Fibroblast of the conjunctiva (primary cell): ENCODE results near the gene PODXL.
A peak's percentile ranks its signal among the peaks of the same experiment; 100 is the strongest.
"Not testable (repeated sequence)": the region's sequence is repeated elsewhere in the genome, so short reads cannot be mapped to it uniquely, and the experiment has no call there.

ENCODE experiments used
- DNase-seq: peaks from one replicate; pipeline ENCODE4 v3.0.0-alpha.2; 2010; ENCODE audit warnings: low read depth

PODXL gene

DNA sequence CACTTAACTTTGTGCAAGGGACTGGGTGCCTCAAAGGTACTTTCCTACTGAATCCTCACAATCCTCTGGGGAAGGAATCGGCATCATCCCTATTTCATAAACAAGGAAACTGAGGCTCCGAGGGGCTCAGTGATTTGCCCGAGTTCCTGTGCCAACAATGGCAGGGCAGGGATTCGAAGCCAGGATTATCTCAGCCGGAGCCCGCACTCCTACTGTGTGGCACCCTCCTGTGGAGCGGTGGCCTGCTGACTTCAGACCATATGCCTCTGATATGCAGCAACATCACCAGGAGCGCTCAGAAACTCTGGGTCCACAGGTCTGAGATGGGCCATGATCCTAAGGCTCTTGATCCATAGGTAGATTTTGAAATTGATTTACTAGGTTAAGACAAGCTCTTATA, 46.6 kb downstream of the PODXL start:
- DNase-seq: no peak

DNA sequence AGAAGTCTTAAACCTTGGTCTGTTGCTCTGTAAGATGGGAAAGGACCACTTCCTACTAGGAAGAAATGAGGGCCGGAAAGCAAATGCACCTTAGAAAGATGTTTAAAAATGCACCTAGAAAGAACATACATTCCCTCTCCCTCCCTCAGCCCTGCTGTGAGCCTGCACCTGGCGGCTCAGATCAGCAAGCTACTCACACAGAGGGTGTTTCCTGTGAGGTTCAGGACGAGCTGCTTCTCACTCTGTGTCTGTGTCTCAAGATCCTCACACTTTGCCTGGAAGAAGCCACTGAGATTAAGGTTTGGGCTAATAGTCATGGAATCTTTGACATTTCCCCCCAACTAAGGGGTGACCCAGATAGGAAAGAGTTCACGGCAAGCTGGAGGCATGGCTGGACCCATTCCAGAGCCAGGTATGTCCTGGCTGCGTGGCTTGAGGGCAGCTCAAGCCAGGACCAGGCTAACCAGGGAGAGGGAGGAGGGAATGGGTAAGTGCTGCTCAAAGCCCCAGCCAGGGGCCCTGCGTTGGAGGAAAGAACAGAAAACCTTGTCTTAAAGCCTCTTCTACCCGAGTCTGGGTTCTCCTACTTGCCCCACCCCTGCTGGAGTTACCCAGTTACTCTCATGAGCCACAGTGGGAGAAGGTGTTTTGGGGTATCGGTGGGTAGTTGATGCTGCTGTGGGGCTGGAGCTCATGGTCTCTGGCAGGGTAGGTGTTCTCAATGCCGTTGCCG, 47.5 kb downstream of the PODXL start:
- DNase-seq: no peak

DNA sequence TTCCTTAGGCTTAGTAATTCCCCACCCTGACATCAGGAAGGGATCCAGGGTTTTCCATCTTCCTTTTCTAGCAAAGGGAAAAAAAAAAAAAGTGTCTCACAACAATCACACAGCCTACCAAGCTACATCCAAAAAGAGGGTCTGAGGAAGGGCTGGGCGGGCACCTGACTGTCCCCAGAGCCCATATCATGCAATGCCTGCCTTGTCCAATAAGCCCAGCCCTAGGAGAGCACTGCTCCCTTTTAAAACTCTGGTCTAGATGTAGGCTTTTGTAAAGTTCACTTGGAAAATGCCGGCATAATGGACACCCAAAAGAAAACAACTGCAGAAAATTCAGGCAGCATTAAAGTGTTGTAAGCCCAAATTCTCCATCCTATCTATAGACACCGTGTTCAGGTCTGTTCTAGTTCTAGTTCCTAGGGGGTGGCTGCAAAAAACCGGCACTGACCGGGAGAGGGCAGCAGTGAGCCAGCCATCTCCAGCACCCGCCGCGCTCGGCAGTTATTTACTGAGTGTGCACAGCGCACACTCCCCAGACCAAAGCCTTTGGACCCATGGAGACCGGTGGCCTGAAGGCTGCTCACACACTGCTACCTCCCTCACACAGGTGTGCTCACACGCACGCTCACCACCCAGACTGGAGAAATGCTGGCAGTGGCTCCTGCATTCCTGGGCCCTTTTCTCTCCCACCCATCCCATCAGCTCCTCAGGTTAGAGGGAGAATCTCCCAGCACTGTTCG, 48.7 kb downstream of the PODXL start:
- peak; percentile 40 for DNase-seq

DNA sequence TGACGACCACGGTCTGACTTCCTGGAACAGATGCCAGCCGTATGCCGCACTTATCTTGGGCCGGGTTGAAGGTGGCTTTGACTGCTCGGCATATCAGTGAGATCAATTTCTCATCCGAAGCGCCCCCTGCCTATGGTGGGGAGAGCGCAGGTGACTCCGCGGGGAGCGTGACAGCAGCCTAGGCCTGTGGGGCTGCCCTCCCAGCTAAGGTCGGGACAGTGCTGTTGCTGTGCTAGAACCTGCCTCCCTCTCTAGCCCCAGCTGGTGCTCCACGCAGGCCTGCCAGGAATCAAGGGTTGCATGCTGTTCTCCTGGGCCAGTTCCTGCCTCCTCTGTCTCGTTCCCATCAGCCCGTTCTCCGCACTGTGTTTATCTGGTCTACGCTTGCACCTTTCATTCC, 49.8 kb downstream of the PODXL start:
- no peak for DNase-seq

DNA sequence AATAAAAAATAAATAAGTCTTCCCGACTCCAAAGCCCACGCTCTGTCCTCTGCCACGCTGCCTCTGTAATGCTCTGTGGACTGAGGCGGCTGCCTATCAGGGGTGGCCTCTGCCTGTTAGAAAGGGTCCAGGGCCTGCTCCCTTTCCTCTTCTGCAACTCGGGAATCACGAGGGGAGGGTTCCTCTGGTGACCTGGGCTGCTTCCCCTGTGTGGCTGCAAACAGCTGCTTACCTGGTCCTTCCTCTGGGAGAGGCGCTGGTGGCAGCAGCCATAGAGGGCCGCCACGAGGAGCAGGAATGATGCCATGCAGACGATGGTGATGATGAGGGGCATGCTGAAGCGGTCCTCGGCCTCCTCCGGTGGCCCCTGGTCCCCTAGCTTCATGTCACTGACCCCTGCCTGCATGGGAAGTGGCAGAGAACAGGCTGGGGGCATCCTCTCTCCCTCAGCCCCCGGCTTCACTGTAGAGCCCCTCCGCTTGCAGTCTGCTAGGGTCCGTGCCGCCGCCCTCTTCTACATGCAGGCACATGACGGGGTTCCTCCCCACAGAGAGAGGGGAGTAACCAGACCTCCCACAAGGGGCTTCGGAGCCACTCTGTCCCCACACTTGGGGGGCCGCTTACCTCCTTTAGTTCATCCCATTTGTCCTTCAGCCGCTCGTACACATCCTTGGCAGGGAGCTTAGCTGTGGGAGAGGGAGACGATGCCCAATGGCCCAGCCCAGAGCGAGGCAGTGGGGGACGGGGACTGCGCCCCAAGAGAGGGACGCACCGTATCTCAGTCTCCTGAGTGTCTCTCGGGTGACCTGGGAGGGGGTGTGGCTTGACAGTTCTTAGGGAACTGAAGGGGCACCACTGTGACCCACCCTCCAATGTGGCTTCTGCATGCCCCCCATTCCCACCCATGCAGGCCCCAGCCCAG, 50.5 kb downstream of the PODXL start:
- no peak for DNase-seq

DNA sequence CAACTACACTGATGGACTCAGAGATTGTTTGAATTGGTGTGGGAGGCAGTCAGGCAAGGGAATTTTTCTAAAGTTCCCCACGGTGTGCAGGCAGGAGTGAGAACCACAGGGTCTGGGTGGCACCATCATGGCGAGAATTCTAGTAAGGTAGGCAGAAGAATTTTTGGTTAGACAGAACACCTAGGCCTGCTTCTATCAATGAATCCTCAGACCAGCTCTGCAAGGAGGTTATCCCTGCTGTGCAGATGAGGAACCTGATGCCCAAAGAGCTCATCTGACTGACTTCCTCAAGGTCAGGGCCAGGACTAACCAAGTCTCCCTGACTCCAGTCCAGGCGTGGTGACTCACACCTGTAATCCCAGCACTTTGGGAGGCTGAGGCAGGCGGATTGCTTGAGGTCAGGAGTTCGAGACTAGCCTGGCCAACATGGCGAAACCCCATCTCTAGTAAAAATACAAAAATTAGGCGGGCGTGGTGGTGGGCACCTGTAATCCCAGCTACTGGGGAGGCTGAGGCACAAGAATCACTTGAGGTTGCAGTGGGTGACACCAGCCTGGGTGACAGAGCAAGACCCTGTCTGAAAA, 51.3 kb downstream of the PODXL start:
- not testable (repeated sequence) for DNase-seq

DNA sequence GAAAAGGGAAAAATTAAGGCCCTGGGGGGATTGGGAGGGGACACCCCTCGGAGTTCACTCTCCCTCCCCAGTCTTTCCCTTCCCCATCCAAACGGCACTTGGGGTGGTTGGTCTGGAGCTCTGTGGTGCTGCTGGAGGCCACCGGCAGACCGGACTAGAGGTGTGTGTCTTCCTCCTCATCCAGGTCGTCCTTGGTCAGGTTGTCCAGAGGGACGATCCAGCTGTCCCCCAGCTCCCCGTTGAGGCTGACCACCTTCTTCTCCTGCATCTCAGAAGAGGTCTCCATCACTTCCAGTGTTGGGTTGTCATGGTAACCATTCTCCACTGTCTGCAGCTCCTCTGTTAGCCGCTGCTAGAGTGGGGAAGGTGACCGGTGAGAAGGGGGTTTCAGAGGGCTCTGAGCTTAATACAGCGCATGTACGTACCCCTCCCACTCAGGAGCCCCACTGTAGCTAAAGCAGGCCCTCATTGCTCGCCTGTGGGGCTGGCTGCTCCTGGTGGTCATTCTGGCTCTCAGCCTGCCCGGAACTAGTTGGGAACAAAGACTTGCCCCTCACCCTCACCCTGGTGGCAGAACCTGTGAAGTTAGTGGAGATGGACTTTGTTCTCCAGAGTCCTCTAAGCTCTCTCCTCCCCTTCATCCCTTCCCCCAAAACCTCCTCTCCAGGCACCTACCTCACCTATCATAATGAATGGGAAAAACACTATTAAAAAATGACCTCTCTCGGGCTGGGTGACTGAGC, 52.1 kb downstream of the PODXL start:
- no peak for DNase-seq

DNA sequence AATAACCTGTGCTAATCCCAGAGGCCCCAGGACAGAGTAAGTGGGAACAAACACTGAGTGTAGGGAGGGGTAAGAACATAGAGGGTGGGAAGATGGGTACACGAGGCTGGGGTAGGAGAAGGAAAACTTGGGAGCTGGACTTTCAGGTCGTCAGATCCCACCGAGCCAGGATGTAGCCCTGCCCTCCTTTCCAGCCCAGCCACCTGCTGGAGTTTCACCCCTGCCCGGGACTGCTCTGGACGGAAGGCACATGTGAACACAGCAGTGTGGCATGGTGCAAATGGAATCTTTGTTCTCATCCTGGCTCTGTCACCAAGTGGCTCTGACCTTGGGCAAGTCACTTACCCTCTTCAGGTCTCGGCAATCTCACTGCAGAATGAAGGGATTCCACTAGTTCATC, 52.8 kb downstream of the PODXL start:
- no peak for DNase-seq

DNA sequence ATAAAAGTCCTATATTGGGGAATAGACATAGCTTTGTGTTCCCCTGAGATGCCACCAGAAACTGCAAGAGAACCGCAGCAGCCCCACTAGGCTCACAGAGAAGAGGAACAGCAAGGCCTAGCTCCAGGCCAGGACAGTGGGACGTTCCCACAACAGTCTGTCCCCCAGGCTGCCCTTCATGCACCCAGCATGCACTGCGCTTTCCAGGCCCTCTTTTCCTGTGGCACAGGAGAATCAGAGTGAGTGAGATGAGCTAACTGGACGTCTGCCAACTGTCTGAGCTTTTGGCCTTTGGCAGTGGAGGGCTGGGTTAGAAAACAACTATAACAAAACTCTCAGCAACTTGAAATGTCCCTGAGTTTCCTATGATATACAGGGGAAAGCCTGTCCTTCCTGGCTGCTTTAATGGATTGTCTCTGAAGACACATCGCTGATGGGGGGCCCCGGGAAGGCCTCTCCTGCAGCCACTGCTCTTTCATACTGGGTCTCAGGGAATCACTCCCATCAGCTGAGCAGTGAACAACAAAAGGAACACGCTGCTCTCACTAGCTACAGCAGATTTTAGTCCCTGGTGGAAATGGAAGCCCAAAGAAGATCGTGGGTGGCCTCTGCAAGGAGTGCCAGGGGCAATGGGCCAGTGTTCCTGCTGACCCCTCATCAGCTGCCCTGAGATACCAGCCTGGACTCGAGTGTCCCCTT, 53.5 kb downstream of the PODXL start:
- DNase-seq: peak; percentile 31

DNA sequence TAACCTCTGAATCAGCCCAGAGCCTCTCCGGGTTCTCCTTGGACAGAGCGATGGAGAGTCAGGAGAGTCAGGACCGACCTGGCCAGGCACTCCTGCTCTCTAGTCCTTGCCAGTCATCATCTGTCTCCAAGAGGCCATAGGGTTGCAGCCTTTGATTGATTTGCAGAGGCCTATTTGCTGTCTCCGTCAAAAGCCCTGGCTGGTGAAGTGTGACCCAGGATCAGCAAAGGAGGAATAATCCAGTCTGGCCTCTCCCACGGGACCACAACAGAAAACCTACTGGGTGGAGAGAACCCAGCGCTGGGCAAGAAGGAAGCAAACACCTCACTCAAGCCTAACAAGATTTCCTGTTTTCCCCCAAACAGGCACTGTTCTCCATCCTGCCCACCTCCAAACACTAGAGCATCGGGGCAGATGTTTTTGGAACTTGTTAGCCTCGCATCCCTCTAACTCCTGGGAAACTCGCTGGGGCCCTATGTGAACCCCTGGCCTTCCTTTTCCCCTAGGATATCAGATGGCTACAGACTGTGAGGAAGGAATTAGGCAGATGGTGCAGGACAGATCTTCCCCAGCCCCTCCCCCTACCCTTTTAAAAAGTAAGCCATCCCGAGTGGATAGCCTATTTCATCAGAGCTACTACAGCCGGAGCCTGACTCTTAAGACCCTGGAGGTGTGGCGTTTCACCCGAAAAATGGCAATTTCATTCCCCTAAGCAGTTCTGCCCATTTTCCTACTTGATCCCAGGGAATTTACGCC, 54.3 kb downstream of the PODXL start:
- DNase-seq: no peak

DNA sequence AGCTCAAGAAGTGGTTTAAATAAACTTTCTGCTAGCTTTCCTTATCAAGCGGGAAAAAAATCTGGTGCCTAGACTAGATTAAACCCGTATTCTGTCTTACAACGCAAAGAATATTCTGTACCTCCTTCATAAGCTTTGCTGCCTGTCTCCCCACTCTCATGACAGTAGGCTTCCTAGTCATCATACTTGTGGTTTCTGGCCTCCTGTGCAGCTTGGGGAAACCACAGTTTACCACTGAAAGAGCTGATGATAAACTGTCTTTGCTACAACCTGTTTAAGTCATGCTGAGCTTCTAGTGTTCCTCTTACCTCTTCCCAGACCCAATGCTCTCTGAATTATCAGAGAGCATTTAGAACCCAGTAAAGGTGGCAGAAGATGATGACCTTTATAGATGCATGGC, 55.0 kb downstream of the PODXL start:
- no peak for DNase-seq

DNA sequence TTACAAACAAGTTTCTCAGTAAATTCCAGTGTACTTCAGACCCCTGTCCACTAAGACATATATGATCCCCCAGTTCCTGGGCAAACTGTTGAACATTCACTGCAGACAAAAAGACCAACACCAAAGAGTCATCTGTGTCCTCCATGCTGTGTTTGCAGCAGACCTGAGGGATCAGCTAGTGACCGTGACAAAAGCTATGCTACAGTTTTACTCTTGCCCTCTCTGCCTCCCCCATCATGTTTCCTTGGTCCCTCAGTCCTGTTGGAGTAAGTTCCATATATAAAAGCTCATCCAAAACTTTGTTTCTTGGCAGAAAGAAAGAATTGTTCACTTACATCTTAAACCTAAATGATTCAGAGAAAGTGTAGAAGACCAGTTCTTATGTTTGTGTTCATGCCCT, 56.1 kb downstream of the PODXL start:
- DNase-seq: no peak

DNA sequence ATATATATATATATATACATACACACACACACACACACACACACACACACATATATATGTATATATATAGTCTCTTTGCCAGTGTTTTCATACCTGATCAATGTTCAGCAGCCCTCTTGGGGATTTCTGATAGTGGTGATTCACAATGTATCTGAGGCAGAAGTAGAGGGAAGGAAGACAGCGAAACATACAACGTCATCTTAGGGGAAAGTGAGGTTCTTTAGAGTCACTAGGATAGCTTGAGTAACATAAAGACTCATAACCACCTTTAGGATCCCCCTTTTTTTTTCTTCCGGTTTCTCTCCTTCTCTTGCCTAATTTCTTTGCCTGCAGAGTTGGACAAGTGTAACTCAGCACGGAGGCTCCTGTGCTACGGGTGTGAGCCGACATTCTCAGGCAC, 56.6 kb downstream of the PODXL start:
- DNase-seq: no peak

DNA sequence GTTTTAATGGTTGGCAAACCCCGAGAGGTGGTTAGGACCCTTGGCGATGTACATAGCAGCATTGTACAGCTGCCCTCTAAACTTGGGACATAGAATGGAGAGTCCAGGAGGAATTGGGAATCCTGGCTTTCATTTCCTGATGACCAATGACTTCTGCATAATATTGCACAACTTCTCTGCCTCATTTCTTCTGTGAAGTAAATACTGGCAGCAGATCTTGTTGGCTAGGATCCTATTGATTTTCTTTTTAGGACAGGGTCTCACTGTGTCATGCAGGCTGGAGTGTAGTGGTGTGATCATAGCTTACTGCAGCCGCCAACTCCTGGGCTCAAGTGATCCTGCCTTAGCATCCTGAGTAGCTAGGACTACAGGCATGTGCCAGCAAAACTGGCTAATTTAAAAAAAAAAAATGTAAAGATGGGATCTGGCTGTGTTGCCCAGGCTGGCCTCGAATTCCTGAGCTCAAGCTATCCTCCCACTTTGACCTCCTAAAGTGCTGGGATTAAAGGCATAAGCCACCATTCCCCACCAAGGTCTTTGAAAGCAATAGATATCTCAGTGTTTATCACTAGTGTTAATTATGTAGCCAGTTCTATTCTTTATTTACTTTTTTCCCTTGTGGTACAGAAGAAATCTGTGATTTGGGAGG, 58.1 kb downstream of the PODXL start:
- peak; percentile 8 for DNase-seq

DNA sequence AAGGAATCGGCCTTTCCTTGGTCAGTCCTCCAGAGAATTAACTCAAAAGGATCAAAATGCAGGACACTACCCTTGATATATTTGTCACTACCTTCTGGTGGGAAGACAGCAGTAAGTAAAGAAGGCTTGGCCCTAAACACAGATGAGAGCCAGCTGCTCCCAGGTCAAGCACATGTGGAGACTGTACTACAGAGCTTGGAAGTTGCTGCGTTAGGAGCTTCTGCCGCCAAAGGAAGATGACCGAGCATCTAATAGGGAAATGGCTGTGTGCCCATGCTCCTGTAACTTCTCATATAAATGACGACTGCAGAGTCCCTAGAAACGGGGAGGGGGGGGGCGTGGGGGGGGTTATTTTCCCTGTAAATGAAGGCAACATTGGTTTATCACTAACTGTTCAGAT, 59.0 kb downstream of the PODXL start:
- DNase-seq: no peak

DNA sequence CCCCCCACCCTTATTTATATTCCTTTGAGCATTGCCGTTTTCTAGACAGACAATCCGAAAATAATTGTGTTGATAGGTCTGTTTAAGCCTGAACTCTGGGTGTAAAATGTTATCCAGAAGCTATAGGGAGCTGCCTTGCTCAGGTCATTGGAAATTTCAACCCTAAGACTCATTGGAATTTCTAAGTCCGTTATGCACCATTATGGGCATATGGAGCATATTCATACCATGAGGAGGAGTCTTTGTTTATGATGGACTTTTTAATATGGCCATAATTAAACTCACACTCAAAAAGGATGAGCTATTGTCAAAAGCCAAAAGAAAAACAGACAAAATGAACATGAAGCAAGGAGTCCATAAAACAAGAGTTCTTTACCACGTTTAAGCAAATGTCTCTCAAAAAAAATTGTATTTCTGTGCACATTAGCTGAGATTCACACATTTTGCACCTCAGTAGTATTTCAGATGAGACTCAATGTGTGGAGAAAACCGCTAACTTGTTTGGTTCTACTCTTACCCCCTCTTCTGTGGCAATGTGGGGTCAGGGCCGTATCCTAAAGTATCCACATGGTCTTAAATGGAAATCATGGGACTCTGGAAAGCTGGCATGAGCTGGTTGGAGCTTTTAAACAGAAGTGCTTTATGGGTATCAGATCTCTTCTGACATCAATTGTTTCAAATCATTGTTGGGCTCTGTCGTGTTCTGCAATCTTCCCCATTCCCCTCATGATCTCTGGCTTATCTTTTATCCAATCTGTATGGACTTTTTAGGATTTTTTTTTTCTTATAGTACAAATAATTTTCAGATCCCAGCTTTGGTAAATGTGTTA, 60.5 kb downstream of the PODXL start:
- DNase-seq: no peak

DNA sequence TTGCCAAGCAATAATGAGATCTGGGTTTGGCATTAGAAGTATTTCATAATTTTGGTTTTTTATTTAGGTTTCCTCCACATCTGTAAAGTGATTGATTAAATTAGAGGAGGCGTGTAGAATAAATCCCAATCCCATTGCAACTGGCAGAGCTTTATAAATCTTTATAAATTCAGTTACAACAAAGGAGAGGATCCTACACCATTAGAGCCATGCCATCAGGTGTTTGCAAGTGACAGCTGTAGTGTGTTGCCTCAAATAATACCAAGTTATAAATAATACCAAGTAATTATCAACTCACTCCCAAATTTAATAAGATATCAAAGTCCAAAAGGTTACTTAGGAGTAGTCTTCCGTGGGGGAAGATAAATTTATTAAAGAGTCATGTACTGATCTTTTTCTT, 62.2 kb downstream of the PODXL start:
- no peak for DNase-seq

DNA sequence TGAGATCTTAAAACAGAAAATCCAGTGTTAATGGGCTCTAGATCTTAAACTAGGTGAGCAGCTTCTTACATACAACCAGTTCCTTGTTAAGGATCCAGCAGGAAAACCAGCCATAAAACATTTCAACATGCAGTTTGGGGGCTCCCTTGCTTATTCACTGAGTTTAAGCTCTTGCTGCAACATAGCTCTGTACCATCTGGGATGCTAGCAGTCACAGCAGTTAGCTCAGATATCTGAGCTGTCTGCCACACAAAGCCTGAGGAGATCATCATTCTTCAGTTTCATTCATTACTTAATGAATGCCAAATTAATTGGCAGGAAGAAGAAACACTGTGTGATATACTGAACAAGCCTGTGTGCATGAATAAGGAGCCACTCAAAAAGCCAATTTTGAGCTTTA, 62.8 kb downstream of the PODXL start:
- DNase-seq: no peak

DNA sequence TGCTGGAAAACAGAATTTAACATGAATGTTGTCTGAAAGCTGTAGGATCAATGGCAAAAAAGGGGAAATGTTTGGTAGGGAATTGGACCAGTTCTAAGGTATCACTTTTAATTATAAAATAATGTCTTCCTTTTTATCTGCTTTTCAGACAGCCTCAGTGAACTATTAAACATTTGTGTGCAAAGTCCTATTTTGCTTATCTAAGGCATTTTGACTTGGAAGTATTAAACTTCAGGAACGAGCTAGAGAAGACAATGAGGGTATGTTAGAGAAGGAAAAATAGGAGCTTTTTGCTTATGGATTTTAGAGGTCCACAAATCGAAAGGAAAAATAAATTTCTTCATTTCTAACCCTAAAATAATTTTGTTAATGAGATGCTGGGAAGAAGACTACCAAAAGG, 63.3 kb downstream of the PODXL start:
- no peak for DNase-seq
